Iris pigment epithelial cell (primary cell): ENCODE data around the gene GRXCR1.

Experiments used
- DNase-seq: peaks from one replicate; pipeline ENCODE4 v3.0.0-alpha.2; 2011; ENCODE audit warnings: low read depth

GRXCR1 gene

DNA sequence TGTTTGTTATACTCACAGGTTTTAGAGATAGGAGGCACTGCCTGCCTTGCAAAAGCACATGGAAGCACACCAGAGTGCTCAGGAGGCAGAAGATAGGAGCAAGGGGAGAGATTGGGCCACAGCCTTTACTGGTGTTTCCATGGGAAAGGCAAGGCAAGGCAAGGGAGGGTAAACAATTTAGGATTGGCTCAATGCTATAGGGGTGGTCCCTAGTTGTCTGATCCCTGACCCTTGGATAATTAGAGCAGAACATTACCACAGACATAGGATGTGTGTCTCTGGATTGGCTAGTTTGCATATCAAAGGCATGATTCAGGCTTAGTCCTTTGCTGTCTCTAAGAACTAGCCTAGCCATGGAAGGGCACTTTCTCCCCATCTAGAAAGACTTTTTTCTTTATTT is 36.1 kb downstream of the GRXCR1 start:
- no peak for DNase-seq

- DNase-seq = no peak
These were observed 49.7 kb downstream of the GRXCR1 start for GRCh38 chr4:42942216-42942615.

DNA sequence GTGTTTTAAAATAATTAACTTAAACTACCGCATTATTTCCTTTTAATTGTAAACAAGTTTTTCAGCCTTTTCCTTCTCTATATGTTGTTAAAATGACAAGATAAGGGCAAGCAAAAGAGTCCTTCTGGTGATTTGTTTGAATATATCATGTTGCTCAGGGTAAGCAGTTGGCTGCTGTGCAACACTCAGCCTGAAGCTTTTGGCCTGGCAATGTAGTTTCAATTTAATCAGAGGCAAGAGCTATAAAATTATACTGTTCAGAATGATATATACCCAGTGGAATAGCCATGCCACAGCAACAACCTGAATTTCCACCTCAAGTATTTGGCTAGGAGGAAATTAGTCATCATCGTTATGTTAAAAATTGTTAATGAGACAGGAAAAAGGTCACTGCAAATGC is 53.4 kb downstream of the GRXCR1 start:
- DNase-seq = no peak

DNA sequence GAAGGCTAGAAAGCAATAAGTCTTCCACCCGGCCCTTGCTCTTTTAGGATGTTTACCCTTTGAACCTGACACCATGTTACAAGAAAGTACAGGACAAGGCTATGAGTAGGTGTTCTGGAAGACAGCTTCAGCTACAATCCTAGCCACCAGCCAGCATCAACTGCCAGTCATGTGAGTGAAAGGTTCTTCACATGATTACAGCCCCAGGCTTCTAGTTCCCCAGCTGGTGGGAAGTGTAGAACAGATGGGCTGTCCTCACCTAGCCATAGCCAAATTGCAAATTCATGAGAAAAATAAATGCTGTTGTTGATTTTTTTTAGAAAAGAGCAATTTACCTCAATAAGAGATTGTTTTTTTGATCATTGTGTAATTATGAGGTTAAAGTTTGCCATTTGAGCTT is 60.8 kb downstream of the GRXCR1 start:
- DNase-seq = no peak

DNA sequence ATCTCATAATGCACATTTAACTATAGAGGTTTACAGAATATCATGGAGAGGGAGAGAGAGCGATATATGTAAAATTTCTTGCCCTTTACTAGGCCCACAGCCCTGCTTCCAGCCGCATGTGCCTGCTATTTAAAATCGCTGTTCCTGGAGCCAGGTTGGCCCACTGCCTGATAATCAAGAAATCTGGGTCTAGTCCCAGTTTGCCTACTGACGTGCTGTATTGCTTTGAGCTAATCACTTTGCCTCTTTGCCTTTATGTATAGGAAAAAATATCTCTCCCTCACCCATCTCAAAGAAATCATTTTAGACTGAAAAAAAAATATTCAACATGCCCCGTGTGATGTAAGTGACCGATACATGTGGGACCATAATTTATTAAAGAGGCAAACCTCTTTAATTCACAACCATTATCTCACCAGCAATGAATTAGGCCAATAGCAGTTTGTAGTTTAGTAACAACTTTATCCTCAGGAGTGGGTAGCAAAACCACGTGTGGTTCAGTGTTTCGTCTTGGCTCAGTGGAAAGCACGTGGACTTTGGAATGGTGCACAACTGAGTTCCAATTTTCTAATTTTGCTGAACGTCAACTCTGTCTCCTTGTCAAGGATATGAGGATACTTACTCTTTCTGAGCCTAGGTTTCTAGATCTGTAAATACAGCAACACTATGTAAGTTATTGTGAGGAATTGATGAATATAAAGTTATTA is 62.6 kb downstream of the GRXCR1 start:
- no peak for DNase-seq

DNA sequence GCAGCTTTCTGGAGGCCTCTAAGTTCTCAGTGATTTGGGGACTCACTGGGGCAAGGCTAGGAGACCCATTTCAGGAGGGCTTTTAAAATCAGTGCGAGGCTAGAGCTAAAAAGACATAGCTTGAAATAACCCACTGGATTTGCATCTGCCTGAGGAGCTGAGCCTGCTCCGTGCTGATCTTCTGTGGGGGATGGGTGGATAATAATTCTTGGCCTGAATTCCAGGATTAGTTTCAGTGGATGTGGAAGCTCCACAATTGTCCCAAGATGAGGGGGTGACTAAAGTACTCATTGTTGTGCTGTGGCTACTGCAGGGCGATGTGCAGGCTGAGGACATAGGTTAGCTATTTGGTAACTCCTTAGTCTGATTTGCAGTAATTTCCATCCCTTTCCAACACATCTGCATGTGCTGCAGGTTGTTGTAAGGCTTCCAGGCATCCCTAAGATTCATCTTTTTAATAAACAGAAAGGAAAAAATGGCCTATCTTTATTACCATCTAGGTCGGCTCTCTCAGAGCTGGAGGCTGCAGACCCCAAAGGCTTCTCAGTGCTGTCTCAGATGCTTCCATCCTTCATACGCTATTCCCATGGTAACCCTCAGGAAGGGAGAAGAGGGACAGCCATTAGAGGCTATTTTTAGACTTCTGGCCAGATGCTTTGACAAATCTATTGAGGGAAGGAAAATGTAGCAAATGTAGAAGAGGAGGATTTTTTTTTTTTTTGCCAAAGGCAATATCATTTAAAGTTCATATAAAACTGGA is 63.4 kb downstream of the GRXCR1 start:
- no peak for DNase-seq

- DNase-seq = no peak
These were observed 72.8 kb downstream of the GRXCR1 start for GRCh38 chr4:42965326-42965725.

GRCh38 chr4:42985976-42986375 is 93.5 kb downstream of the GRXCR1 start:
- no peak for DNase-seq

DNA sequence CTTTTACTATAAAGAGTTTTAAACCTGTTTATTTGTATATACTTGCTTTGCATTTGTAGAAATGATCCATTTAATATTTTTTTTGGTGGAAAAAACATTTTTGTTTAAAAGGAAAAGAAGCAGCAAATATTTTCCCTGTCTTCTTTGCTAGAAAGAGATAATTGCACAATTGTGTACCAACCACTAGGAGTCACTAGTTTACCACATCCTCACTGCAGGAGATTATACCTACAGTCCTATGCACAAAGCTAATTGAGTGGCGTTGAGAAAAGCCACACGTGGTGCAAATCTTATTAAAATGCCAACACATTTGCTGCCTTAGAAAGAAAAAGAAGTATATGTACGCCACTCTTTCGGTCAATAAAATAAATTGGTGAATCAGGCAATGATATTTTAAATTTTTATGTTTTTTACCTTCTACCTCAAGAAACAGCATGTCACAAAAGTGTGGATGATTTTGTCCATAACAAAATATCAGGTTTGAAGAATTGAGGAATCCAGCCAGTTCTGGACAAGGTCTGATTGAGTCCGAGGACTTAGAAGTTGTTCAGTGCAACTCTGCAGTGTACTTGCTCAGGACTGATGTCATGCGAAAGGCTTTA is 102.9 kb downstream of the GRXCR1 start:
- peak; percentile 29 for DNase-seq

GRCh38 chr4:43008793-43009192 is 116.3 kb downstream of the GRXCR1 start:
- DNase-seq = no peak

DNA sequence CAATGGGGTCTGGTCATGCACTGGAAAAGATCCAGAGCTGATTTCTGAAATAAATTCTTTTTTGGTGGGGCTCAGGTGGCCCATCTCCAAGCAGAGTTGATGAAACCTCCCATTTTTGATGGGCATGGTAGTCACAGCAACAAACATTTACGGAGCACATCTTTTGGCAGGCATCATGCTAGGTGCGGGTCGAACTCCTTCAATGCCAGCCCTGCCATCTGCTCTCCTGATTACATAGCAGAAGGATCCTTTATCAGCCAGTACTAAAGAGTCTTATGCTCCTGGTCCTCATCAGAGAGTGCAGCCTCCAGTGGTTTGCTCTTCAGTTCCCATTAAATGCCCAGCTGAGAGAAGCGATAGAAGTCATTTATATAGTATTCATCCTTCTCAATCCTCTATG is 121.7 kb downstream of the GRXCR1 start:
- no peak for DNase-seq

GRCh38 chr4:43041632-43042031 is 149.1 kb downstream of the GRXCR1 start:
- DNase-seq = no peak

DNA sequence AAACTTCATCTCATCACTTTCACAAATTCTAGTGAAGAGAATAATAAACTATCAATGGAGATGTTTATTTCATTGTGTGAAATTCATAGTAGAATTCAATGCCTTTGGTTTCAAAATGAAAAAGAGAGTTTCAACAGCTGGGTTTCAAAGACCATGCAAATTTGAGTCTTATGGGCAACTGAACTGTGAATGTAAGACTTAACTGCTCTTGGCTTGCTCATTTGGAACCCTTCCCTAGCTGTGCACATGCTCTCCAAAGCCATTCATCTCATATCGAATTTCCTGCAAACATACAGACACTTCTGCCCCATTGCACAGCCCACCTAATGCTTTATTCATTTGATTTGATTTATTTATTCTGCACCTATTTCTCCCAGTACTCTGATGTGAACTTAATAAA is 154.5 kb downstream of the GRXCR1 start:
- DNase-seq = no peak

DNA sequence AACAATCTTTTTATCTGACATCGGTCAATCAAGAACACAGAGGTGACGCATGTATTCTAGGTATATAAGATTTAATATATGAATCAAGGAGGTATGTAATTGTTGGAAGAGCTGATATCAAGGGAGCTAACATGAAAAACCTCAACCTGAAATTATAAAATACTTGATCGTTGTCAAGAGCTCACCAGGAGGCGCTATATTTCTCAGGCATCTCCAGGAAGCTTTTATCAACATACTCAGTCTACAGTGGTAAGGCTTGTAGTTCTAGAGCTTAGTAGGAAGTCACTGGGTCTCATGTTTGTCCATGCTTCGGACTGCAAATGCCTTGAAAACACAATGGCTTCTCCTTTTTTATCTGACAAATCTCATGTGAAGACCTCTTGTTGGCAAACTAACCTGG is 156.1 kb downstream of the GRXCR1 start:
- no peak for DNase-seq

DNA sequence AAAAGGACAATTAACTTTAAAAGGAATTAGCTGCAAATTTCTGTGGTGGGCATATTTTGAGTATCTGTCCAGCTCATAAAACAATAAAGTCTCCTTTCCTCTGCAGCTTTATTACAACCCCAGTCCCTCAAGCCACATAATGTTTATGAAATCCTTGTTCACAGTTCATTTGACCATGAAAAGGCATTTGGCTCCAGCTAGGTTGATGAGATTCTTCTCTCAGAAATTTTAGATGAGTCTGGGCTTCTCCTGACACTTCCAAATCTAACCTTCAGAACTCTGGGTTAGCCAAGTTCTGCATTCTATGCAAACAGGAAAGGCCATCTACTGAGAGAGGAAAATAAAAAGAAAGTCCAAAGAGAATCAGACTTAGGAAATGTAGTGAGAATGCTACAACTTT is 156.8 kb downstream of the GRXCR1 start:
- DNase-seq = no peak

- no peak for DNase-seq
These were observed 173.9 kb downstream of the GRXCR1 start for GRCh38 chr4:43066415-43066814.

DNA sequence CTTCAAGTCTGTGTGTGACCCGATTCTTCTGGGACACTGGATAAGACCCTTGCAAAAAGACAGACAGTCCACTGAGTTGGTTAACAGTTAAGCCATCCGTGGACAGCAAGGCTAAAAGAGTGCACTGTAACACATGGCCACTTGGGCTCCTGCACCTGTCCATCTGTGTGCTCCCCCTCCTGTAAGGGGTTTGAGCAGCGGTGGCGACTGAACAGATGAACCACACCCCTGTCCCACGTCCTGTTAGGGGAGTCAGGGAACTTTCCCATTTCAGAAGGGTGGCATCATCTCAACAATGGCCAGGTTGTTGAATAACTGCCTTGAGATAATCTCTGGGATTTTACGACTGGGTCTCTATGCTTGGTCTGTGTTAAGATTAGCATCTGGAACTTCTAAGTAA is 178.6 kb downstream of the GRXCR1 start:
- no peak for DNase-seq
